GM19351 (cell line): ENCODE data around the gene PHACTR2.
"Not testable (repeated sequence)": the region's sequence is repeated elsewhere in the genome, so short reads cannot be mapped to it uniquely, and the experiment has no call there.

Source experiments
- ATAC-seq: cut with Tn5 transposase; IDR thresholded peaks from one replicate; pipeline ENCODE4 v1.9.1; 2021; ENCODE audit warnings: mild to moderate bottlenecking, moderate library complexity; ENCODE audit not compliant: unreplicated experiment

The PHACTR2 gene

GRCh38 chr6:143844006-143844405, 166.2 kb downstream of the PHACTR2 start:
- no peak for ATAC-seq

DNA sequence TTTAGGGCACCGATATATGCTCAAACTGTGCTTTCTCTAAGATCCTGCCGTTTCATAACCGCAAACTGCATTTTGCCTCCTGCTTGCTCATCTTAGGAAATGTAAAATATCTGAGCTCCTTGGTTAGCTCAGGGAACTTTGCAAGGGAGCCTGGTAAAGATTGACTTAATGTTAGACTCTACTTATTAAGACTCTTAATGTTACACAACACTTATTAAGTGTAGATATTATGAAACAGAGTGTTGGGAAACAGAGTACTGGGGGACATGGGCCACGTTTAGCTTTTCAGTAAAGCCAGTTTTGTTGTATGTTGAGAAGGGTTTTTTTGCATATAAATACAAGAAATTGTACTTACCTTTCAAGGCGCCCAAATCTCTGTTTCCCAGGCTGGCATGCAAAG, 167.3 kb downstream of the PHACTR2 start:
- no peak for ATAC-seq

- not testable (repeated sequence) for ATAC-seq
Measured at GRCh38 chr6:143851706-143852105, 173.9 kb downstream of the PHACTR2 start.

DNA sequence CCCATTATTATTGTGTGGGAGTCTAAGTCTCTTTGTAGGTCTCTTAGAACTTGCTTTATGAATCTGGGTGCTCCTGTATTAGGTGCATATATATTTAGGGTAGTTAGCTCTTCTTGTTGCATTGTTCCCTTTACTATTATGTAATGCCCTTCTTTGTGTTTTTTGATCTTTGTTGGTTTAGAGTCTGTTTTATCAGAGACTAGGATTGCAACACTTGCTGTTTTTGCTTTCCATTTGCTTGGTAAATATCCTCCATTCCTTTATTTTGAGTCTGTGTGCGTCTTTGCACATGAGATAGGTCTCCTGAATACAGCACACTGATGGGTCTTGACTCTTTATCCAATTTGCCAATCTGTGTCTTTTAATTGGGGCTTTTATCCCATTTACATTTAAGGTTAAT, 177.3 kb downstream of the PHACTR2 start:
- ATAC-seq = not testable (repeated sequence)

GRCh38 chr6:143856762-143857161, 179.0 kb downstream of the PHACTR2 start:
- not testable (repeated sequence) for ATAC-seq

GRCh38 chr6:143857651-143858050, 179.9 kb downstream of the PHACTR2 start:
- ATAC-seq = no peak

DNA sequence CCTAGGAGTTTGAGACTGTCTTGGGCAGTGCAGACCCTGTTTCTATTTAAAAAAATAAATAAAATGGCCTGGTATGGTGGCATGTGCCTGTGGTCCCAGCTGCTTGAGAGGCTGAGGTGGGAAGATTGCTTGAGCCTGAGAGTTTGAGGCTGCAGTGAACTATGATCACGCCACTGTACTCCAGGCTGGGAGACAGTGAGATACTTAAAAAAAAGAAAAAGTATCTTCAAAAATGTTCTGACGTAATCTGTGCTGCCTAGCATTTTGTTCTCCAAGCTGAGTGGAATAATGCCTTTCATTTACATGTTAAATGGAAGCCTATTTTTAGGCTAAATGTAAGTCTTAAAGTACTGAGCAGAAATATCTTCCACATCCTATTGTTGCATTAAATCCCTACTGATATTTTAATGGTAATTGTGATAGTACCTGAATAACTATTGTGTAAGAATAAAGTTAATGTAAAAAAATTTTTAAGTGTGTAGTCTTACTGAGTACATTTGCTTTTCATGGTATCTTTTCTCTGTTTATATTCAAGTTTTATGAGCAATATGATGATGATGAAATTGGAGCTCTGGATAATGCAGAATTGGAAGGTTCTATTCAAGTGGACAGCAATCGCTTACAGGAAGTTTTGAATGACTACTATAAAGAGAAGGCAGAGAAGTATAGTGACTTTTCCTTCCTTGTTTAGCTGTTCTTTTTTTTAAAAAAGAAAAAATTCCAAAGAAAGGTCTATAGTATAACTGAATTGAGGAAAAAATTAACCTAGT, 182.3 kb downstream of the PHACTR2 start:
- ATAC-seq = no peak

DNA sequence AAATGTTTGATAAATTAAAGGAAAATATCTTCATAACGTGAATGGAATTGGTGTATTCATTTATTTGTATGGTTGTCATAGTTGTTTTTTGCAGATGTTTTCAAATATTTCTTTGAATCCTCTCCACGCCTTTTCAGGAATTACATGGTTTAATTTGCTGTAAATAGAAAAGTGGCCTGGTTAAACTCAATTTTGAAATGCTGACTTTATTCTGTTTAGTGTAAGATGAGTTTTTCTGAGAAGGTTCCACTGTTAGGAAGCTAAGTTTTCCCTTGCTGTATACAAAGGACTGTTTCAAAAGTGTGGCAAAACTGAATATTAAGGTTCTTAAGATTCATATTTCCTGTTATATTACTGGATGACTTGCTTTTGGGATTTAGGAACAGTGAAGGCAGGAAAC, 186.0 kb downstream of the PHACTR2 start:
- no peak for ATAC-seq

- ATAC-seq = no peak
Measured at GRCh38 chr6:143864234-143864633, 186.5 kb downstream of the PHACTR2 start, which contains the start of gene ZC2HC1B. Gene ZC2HC1B (plus strand): TSS chr6:143864474. CDS start chr6:143864540, 66 bp downstream.

GRCh38 chr6:143867236-143867635, 189.5 kb downstream of the PHACTR2 start:
- no peak for ATAC-seq

- ATAC-seq = not testable (repeated sequence)
Measured at GRCh38 chr6:143868808-143869207, 191.0 kb downstream of the PHACTR2 start.

DNA sequence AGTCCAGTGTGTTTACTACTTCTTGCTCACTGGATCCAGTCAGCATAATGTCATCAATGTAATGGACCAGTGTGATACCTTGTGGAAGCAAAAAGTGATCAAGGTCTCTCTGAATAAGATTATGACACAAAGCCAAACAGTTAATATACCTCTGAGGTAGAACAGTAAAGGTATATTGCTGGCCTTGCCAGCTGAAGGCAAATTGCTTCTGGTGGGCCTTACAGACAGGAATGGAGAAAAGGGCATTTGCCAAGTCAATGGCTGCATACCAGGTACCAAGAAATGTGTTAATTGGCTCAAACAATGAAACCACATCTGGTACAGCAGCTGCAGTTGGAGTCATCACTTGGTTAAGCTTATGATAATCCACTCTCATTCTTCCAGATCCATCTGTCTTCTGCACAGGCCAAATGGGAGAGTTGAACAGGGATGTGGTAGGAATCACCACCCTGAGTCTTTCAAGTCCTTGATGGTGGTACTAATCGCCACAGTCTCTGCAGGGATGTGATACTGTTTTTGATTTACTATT, 193.5 kb downstream of the PHACTR2 start:
- not testable (repeated sequence) for ATAC-seq

GRCh38 chr6:143872201-143872600, 194.4 kb downstream of the PHACTR2 start:
- ATAC-seq = peak; percentile 100

- not testable (repeated sequence) for ATAC-seq
Measured at GRCh38 chr6:143873600-143873999, 195.8 kb downstream of the PHACTR2 start.

- ATAC-seq = not testable (repeated sequence)
Measured at GRCh38 chr6:143874503-143874902, 196.7 kb downstream of the PHACTR2 start.

- ATAC-seq = no peak
Measured at GRCh38 chr6:143877584-143878271, 200.0 kb downstream of the PHACTR2 start.

DNA sequence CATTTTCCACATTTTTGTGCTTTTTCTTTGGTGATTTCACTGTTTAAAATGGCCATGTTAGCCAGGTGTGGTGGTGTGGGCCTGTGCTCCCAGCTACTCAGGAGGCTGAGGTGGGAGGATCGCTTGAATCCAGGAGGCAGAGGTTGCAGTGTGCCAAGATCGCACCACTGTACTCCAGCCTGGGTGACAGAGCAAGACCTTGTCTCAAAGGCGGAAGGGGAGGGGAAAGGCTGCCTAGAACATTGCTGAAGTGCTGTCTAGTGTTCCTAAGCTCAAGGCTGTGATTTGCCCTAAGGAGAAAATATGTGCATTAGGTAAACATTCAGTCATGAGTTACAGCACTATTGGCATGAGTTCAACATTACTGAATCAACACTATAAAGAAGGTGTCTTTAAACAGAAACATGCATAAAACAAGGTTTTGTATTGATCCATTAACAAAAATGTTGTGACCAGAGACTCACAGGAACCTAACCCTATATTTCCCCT, 200.6 kb downstream of the PHACTR2 start:
- no peak for ATAC-seq

DNA sequence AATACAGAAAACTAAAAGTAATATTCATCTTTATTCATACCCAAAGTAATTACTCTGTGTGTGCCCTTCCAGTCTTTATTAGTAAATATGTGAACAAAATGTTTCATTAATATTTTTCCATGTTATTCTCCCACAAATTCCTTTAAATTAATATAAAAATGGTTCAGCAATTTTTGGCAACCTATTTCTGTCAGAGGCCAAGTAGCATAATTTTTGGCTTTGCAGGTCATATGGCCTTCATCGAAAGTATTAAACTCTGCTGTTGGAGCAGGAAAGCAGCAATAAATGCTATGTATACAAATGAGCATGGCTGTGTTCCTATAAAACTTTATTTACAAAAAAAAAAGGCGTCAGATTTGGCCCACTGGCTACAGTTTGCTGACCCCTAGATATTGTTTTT, 202.6 kb downstream of the PHACTR2 start:
- ATAC-seq = no peak
